OCI-LY1 (cell line): ENCODE results near the gene SERPINA4.

ENCODE experiments used
- H2AFZ ChIP-seq: fragments of 200-600 bp; sonication (generic), shearing (Covaris generic); 2 replicates; pipeline ENCODE4 v1.6.0; 2014; ENCODE audit warnings: antibody characterized with exemption, mild to moderate bottlenecking, low read length
- H3F3A ChIP-seq: fragments of 200-600 bp; sonication (generic), shearing (Covaris generic); 2 replicates; pipeline ENCODE4 v1.6.0; 2014; ENCODE audit warnings: mild to moderate bottlenecking, antibody characterized with exemption, low read length, moderate library complexity; ENCODE audit not compliant: insufficient read depth
- H3K27ac ChIP-seq: fragments of 200-600 bp; sonication (generic); 2 replicates; pipeline ENCODE4 v1.5.1; 2014; ENCODE audit warnings: low read length, mixed run types, mild to moderate bottlenecking, low read depth; ENCODE audit not compliant: poor library complexity, severe bottlenecking
- H3K27me3 ChIP-seq: fragments of 200-600 bp; sonication (generic); 2 replicates; pipeline ENCODE4 v1.6.0; 2014; ENCODE audit warnings: antibody characterized with exemption, mild to moderate bottlenecking, low read length, moderate library complexity; ENCODE audit not compliant: insufficient read depth
- H3K36me3 ChIP-seq: fragments of 200-600 bp; sonication (generic); 2 replicates; pipeline ENCODE4 v1.6.1; 2014; ENCODE audit warnings: mild to moderate bottlenecking, antibody characterized with exemption, low read length, moderate library complexity, mixed read lengths; ENCODE audit not compliant: insufficient read depth
- H3K4me1 ChIP-seq: fragments of 200-600 bp; sonication (generic); 2 replicates; pipeline ENCODE4 v1.5.1; 2014; ENCODE audit warnings: mild to moderate bottlenecking, low read length, moderate library complexity; ENCODE audit not compliant: insufficient read depth, severe bottlenecking
- H3K4me2 ChIP-seq: fragments of 200-600 bp; sonication (generic), shearing (Covaris generic); 2 replicates; pipeline ENCODE4 v1.6.1; 2014; ENCODE audit warnings: low read length
- H3K4me3 ChIP-seq: fragments of 200-600 bp; sonication (generic); 2 replicates; pipeline ENCODE4 v1.5.1; 2014; ENCODE audit warnings: low read length, low read depth, mild to moderate bottlenecking, mixed read lengths; ENCODE audit not compliant: poor library complexity, severe bottlenecking
- H3K79me2 ChIP-seq: fragments of 200-600 bp; shearing (Covaris generic); 2 replicates; pipeline ENCODE4 v1.6.1; 2016; ENCODE audit warnings: mixed run types, low read length, mixed read lengths; ENCODE audit not compliant: insufficient read depth
- H3K9ac ChIP-seq: fragments of 200-600 bp; sonication (generic), shearing (Covaris generic); 2 replicates; pipeline ENCODE4 v1.6.1; 2014; ENCODE audit warnings: mild to moderate bottlenecking, low read length, mixed read lengths
- H3K9me2 ChIP-seq: fragments of 200-600 bp; sonication (generic), shearing (Covaris generic); 2 replicates; pipeline ENCODE4 v1.6.1; 2014; ENCODE audit warnings: low read depth, mild to moderate bottlenecking, low read length, mixed read lengths
- H3K9me3 ChIP-seq: fragments of 200-600 bp; shearing (Covaris generic); 2 replicates; pipeline ENCODE4 v1.6.1; 2014; ENCODE audit warnings: low read length, mixed read lengths
- H4K20me1 ChIP-seq: fragments of 200-600 bp; sonication (generic), shearing (Covaris generic); 2 replicates; pipeline ENCODE4 v1.6.0; 2016; ENCODE audit warnings: mild to moderate bottlenecking, low read length; ENCODE audit not compliant: insufficient read depth
- CTCF ChIP-seq: fragments of 200-600 bp; sonication (generic), shearing (Covaris generic); IDR thresholded peaks from 2 replicates; pipeline ENCODE4 v1.5.1; 2017; ENCODE audit warnings: mild to moderate bottlenecking, antibody characterized with exemption, low read length, moderate library complexity, mixed read lengths
- EZH2 ChIP-seq: fragments of 200-600 bp; sonication (generic), shearing (Covaris generic); IDR thresholded peaks from 2 replicates; pipeline ENCODE4 v1.8.0; 2017; ENCODE audit warnings: borderline replicate concordance, mixed run types, mild to moderate bottlenecking, antibody characterized with exemption, low read length, moderate library complexity, mixed read lengths

The SERPINA4 gene

GRCh38 chr14:94564381-94564780, 3.1 kb downstream of the SERPINA4 start:
- no peaks in the 10 kb centered on the region for H3K27me3 ChIP-seq
- H3K9me2 ChIP-seq, result no peaks in the 10 kb centered on the region
- H3K9me3 ChIP-seq, result no peaks in the 10 kb centered on the region
- no peaks in the 10 kb centered on the region for H3K79me2 ChIP-seq
- H4K20me1 ChIP-seq, result no peaks in the 10 kb centered on the region
- no peak overlapping the region for H3K4me2 ChIP-seq
- no peak overlapping the region for H3K9ac ChIP-seq
- no peaks in the 10 kb centered on the region for H3F3A ChIP-seq
- TF ChIP-seq CTCF (no peak), EZH2 (no peak)
- H2AFZ ChIP-seq, result no peak overlapping the region
- H3K27ac ChIP-seq, result no peak overlapping the region
- H3K4me1 ChIP-seq, result no peaks in the 10 kb centered on the region
- H3K4me3 ChIP-seq, result no peak overlapping the region
- H3K36me3 ChIP-seq, result no peaks in the 10 kb centered on the region

GRCh38 chr14:94568186-94568585, 6.9 kb downstream of the SERPINA4 start:
- Histone ChIP-seq H3K27ac (no peak overlapping the region), H2AFZ (no peak overlapping the region), H4K20me1 (no peaks in the 10 kb centered on the region), H3K4me3 (no peak overlapping the region), H3K79me2 (no peaks in the 10 kb centered on the region), H3K4me1 (no peaks in the 10 kb centered on the region), H3K9ac (no peak overlapping the region), H3K36me3 (no peaks in the 10 kb centered on the region), H3K27me3 (no peaks in the 10 kb centered on the region), H3K9me2 (no peaks in the 10 kb centered on the region), H3K9me3 (no peaks in the 10 kb centered on the region), H3K4me2 (no peak overlapping the region), H3F3A (no peaks in the 10 kb centered on the region)
- TF ChIP-seq EZH2 (no peak), CTCF (no peak)

- no peaks in the 10 kb centered on the region for H3K9me3 ChIP-seq
- no peaks in the 10 kb centered on the region for H3K4me1 ChIP-seq
- no peaks in the 10 kb centered on the region for H3K79me2 ChIP-seq
- no peaks in the 10 kb centered on the region for H3K36me3 ChIP-seq
- no peaks in the 10 kb centered on the region for H4K20me1 ChIP-seq
- H3K4me3 ChIP-seq, result no peak overlapping the region
- no peak overlapping the region for H3K27ac ChIP-seq
- no peaks in the 10 kb centered on the region for H3F3A ChIP-seq
- no peaks in the 10 kb centered on the region for H3K9me2 ChIP-seq
- H3K4me2 ChIP-seq, result no peak overlapping the region
- TF ChIP-seq EZH2, result no peak
- TF ChIP-seq CTCF, result no peak
- no peak overlapping the region for H3K9ac ChIP-seq
- H3K27me3 ChIP-seq, result no peaks in the 10 kb centered on the region
- H2AFZ ChIP-seq, result no peak overlapping the region
Observed at GRCh38 chr14:94569381-94570001, 8.2 kb downstream of the SERPINA4 start.
